ENCODE measurements around the gene OPN4.

DNA sequence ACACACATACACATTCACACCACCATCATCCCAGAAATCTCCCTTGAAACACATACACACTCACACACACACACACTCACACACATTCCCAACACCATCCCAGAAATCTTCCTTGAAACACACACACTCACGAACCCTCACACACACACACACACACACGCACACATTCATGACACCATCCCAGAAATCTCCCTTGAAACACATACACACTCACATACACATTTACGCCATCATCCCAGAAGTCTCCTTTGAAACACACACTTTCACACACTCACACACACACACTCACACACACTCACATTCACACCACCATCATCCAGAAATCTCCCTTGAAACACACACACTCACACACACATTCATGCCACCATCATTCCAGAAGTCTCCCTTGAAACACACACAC is 360 bp upstream of the OPN4 start:
- TF ChIP-seq, protein P1, sequence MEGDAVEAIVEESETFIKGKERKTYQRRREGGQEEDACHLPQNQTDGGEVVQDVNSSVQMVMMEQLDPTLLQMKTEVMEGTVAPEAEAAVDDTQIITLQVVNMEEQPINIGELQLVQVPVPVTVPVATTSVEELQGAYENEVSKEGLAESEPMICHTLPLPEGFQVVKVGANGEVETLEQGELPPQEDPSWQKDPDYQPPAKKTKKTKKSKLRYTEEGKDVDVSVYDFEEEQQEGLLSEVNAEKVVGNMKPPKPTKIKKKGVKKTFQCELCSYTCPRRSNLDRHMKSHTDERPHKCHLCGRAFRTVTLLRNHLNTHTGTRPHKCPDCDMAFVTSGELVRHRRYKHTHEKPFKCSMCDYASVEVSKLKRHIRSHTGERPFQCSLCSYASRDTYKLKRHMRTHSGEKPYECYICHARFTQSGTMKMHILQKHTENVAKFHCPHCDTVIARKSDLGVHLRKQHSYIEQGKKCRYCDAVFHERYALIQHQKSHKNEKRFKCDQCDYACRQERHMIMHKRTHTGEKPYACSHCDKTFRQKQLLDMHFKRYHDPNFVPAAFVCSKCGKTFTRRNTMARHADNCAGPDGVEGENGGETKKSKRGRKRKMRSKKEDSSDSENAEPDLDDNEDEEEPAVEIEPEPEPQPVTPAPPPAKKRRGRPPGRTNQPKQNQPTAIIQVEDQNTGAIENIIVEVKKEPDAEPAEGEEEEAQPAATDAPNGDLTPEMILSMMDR (IDR thresholded peaks at IDR 0.05; ENCODE audit: extremely low read depth in 1 of 2, insufficient read depth in 1 of 2, low read depth in 1 of 2, low read length in 2 of 2): no peak
- TF ChIP-seq GATA2 (IDR thresholded peaks at IDR 0.05; ENCODE audit: insufficient read depth, insufficient read length, low read depth, low read length) (no peak), POLR2A (IDR thresholded peaks at IDR 0.05; ENCODE audit: low read depth, low read length) (no peak), JUN (IDR thresholded peaks at IDR 0.05; ENCODE audit: borderline replicate concordance, insufficient read depth, insufficient read length, low read depth) (no peak)

Measured in endothelial cell of umbilical vein (primary cell).